OCI-LY1 (cell line): ENCODE measurements around the gene CD300LB.
A peak's percentile ranks its signal among the peaks of the same experiment; 100 is the strongest.

ENCODE experiments used
- H2AFZ ChIP-seq: fragments of 200-600 bp; sonication (generic), shearing (Covaris generic); 2 replicates; pipeline ENCODE4 v1.6.0; 2014; ENCODE audit warnings: antibody characterized with exemption, mild to moderate bottlenecking, low read length
- H3F3A ChIP-seq: fragments of 200-600 bp; sonication (generic), shearing (Covaris generic); 2 replicates; pipeline ENCODE4 v1.6.0; 2014; ENCODE audit warnings: mild to moderate bottlenecking, antibody characterized with exemption, low read length, moderate library complexity; ENCODE audit not compliant: insufficient read depth
- H3K27ac ChIP-seq: fragments of 200-600 bp; sonication (generic); 2 replicates; pipeline ENCODE4 v1.5.1; 2014; ENCODE audit warnings: low read length, mixed run types, mild to moderate bottlenecking, low read depth; ENCODE audit not compliant: poor library complexity, severe bottlenecking
- H3K27me3 ChIP-seq: fragments of 200-600 bp; sonication (generic); 2 replicates; pipeline ENCODE4 v1.6.0; 2014; ENCODE audit warnings: antibody characterized with exemption, mild to moderate bottlenecking, low read length, moderate library complexity; ENCODE audit not compliant: insufficient read depth
- H3K36me3 ChIP-seq: fragments of 200-600 bp; sonication (generic); 2 replicates; pipeline ENCODE4 v1.6.1; 2014; ENCODE audit warnings: mild to moderate bottlenecking, antibody characterized with exemption, low read length, moderate library complexity, mixed read lengths; ENCODE audit not compliant: insufficient read depth
- H3K4me1 ChIP-seq: fragments of 200-600 bp; sonication (generic); 2 replicates; pipeline ENCODE4 v1.5.1; 2014; ENCODE audit warnings: mild to moderate bottlenecking, low read length, moderate library complexity; ENCODE audit not compliant: insufficient read depth, severe bottlenecking
- H3K4me2 ChIP-seq: fragments of 200-600 bp; sonication (generic), shearing (Covaris generic); 2 replicates; pipeline ENCODE4 v1.6.1; 2014; ENCODE audit warnings: low read length
- H3K4me3 ChIP-seq: fragments of 200-600 bp; sonication (generic); 2 replicates; pipeline ENCODE4 v1.5.1; 2014; ENCODE audit warnings: low read length, low read depth, mild to moderate bottlenecking, mixed read lengths; ENCODE audit not compliant: poor library complexity, severe bottlenecking
- H3K79me2 ChIP-seq: fragments of 200-600 bp; shearing (Covaris generic); 2 replicates; pipeline ENCODE4 v1.6.1; 2016; ENCODE audit warnings: mixed run types, low read length, mixed read lengths; ENCODE audit not compliant: insufficient read depth
- H3K9ac ChIP-seq: fragments of 200-600 bp; sonication (generic), shearing (Covaris generic); 2 replicates; pipeline ENCODE4 v1.6.1; 2014; ENCODE audit warnings: mild to moderate bottlenecking, low read length, mixed read lengths
- H3K9me2 ChIP-seq: fragments of 200-600 bp; sonication (generic), shearing (Covaris generic); 2 replicates; pipeline ENCODE4 v1.6.1; 2014; ENCODE audit warnings: low read depth, mild to moderate bottlenecking, low read length, mixed read lengths
- H3K9me3 ChIP-seq: fragments of 200-600 bp; shearing (Covaris generic); 2 replicates; pipeline ENCODE4 v1.6.1; 2014; ENCODE audit warnings: low read length, mixed read lengths
- H4K20me1 ChIP-seq: fragments of 200-600 bp; sonication (generic), shearing (Covaris generic); 2 replicates; pipeline ENCODE4 v1.6.0; 2016; ENCODE audit warnings: mild to moderate bottlenecking, low read length; ENCODE audit not compliant: insufficient read depth
- CTCF ChIP-seq: fragments of 200-600 bp; sonication (generic), shearing (Covaris generic); IDR thresholded peaks from 2 replicates; pipeline ENCODE4 v1.5.1; 2017; ENCODE audit warnings: mild to moderate bottlenecking, antibody characterized with exemption, low read length, moderate library complexity, mixed read lengths
- EZH2 ChIP-seq: fragments of 200-600 bp; sonication (generic), shearing (Covaris generic); IDR thresholded peaks from 2 replicates; pipeline ENCODE4 v1.8.0; 2017; ENCODE audit warnings: borderline replicate concordance, mixed run types, mild to moderate bottlenecking, antibody characterized with exemption, low read length, moderate library complexity, mixed read lengths

The CD300LB gene

GRCh38 chr17:74499992-74500391 is 31.3 kb downstream of the CD300LB start:
- Histone ChIP-seq H4K20me1 (no peaks in the 10 kb centered on the region), H3K4me1 (no peaks in the 10 kb centered on the region), H3K9ac (no peak overlapping the region), H3K79me2 (no peaks in the 10 kb centered on the region), H3K4me2 (no peak overlapping the region), H3K27me3 (no peaks in the 10 kb centered on the region), H3K36me3 (no peaks in the 10 kb centered on the region), H3K4me3 (no peak overlapping the region), H3F3A (no peaks in the 10 kb centered on the region), H2AFZ (no peak overlapping the region), H3K9me3 (no peaks in the 10 kb centered on the region), H3K9me2 (no peaks in the 10 kb centered on the region), H3K27ac (no peak overlapping the region)
- TF ChIP-seq EZH2 (no peak), CTCF (no peak)

- Histone ChIP-seq H3K9me3 (no peaks in the 10 kb centered on the region), H3K27ac (no peak overlapping the region), H3K4me2 (no peak overlapping the region), H3K4me1 (no peaks in the 10 kb centered on the region), H3F3A (no peaks in the 10 kb centered on the region), H3K27me3 (no peaks in the 10 kb centered on the region), H4K20me1 (no peaks in the 10 kb centered on the region), H3K4me3 (no peak overlapping the region), H3K36me3 (no peaks in the 10 kb centered on the region), H3K79me2 (no peaks in the 10 kb centered on the region), H2AFZ (no peak overlapping the region), H3K9me2 (no peaks in the 10 kb centered on the region), H3K9ac (no peak overlapping the region)
- no peak for TF ChIP-seq EZH2
- TF ChIP-seq CTCF, result no peak
Measured at GRCh38 chr17:74497471-74497870, 33.8 kb downstream of the CD300LB start.

- Histone ChIP-seq H3F3A (no peaks in the 10 kb centered on the region), H3K4me2 (no peak overlapping the region), H3K27ac (no peak overlapping the region), H3K79me2 (no peaks in the 10 kb centered on the region), H3K9me2 (no peaks in the 10 kb centered on the region), H3K4me3 (no peak overlapping the region), H3K27me3 (no peaks in the 10 kb centered on the region), H3K9me3 (no peaks in the 10 kb centered on the region), H3K9ac (no peak overlapping the region), H3K36me3 (no peaks in the 10 kb centered on the region), H3K4me1 (no peaks in the 10 kb centered on the region), H4K20me1 (no peaks in the 10 kb centered on the region), H2AFZ (no peak overlapping the region)
- TF ChIP-seq CTCF, result peak; percentile 80
- TF ChIP-seq EZH2, result no peak
Measured at GRCh38 chr17:74493331-74493833, 37.9 kb downstream of the CD300LB start.
